ENCODE results near the gene CCT8L2.

- TF ChIP-seq CTCF (conservative IDR thresholded peaks at IDR 0.05; ENCODE audit: low read depth, low read length) (no peak), EZH2 (IDR thresholded peaks at IDR 0.05; ENCODE audit: borderline replicate concordance, low read depth, low read length, poor library complexity, severe bottlenecking) (no peak)
These were observed 16.3 kb upstream of the CCT8L2 start for GRCh38 chr22:16608931-16609330.

Measured in A673 (cell line).